ENCODE data around the gene STARD5. TPM values are rescaled to one million over a fixed set of nuclear protein-coding genes. Genes with fewer than 3 reads are reported as not detected.
A peak's percentile ranks its signal among the peaks of the same experiment; 100 is the strongest.

The STARD5 gene
- total and polyA plus RNA-seq, 9 of the 15 experiments (the other 6 are each of a cell fraction or from before 2014, with no cell fraction given) = 1.7 to 5.7 (median 2.2) TPM

DNA sequence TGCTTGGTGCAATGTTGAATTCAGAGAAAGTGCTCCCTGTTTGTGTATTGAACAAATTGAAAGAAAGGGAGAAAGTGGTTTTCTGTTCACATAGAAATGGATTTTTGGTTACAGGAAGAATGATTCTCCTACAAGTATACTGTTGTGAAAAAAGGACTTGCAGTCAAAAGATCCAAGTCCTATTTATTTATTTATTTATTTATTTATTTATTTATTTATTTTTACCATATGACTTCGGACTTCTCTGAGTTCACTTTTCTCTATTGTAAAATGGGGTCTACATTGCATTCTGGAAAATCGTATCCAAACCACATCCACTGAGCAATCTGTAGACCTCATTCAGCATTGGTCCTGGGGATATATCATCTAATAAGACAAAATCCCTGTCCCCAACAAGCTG lies 46.1 kb downstream of the STARD5 start:
- Histone ChIP-seq H3K9me1 (ENCODE audit: control insufficient read depth, insufficient read depth, low read length) (no peaks in the 10 kb centered on the region), H3K27me3 (ENCODE audit: control insufficient read depth in 2 of 2, insufficient read depth in 2 of 2, low read length in 2 of 2) (no peaks in the 10 kb centered on the region), H3K4me1 (replicated peaks in 1 of 2; ENCODE audit: control insufficient read depth in 2 of 2, insufficient read depth in 2 of 2, low read length in 2 of 2) (no peaks in the 10 kb centered on the region; a peak in 1 of 5 replicates), H3K9me3 (replicated peaks; ENCODE audit: control insufficient read depth, insufficient read depth, low read depth, low read length) (no peaks in the 10 kb centered on the region), H3K36me3 (ENCODE audit: control insufficient read depth, insufficient read depth, low read length) (no peaks in the 10 kb centered on the region), H4K20me1 (replicated peaks; ENCODE audit: control insufficient read depth, insufficient read depth, low read length) (no peaks in the 10 kb centered on the region), H3K79me2 (ENCODE audit: control insufficient read depth, insufficient read depth, low read length) (no peaks in the 10 kb centered on the region), H2AFZ (ENCODE audit: low read depth, low read length) (no peak overlapping the region), H3K27ac (ENCODE audit: extremely low read depth, low read depth, low read length) (no peak overlapping the region), H3K4me3 (no peak overlapping the region), H3K9ac (ENCODE audit: insufficient read depth in 1 of 2, low read depth in 2 of 2, low read length in 2 of 2) (no peak overlapping the region), H3K4me2 (ENCODE audit: insufficient read depth, low read length) (no peak overlapping the region)
- no peak for TF ChIP-seq ZNF324 (CRISPR knock-in tag; IDR thresholded peaks at IDR 0.05)
- no peak for TF ChIP-seq CEBPG (CRISPR knock-in tag; IDR thresholded peaks at IDR 0.05)
- TF ChIP-seq CEBPG (tag; conservative IDR thresholded peaks at IDR 0.05 in 1 of 2, IDR thresholded peaks at IDR 0.05 in 1 of 2) = no peak
- TF ChIP-seq RFX1 (IDR thresholded peaks at IDR 0.05) = no peak
- ATAC-seq = no peak
- BruUV-seq (replicated peaks) = no TSS peak
- ChIA-PET CTCF (ENCODE audit: low intra/inter-chr PET ratio) (no interaction called here), POLR2A (no interaction called here)
- in situ Hi-C loops (cut with MboI) = no loop called here
- intact Hi-C loops (cut with micrococcal nuclease) = loop anchor here (10.0 kb wide), 2 partner anchors 197 to 657 kb away; no protein-coding TSS in a partner anchor
- DNase-seq (ENCODE audit: extremely low read depth in 1 of 4, low spot score in 3 of 4) = no peak
- FAIRE-seq = no peak
- WGBS (ENCODE audit: insufficient coverage, low coverage, missing lambda C conversion rate) = 42% methylated on average over 2 of the region's 2 CpGs

GRCh38 chr15:81276967-81277366 lies 47.0 kb downstream of the STARD5 start:
- H3K9me1 ChIP-seq (ENCODE audit: control insufficient read depth, insufficient read depth, low read length) = no peaks in the 10 kb centered on the region
- CTCF ChIA-PET (ENCODE audit: low intra/inter-chr PET ratio) = no interaction called here
- H3K4me3 ChIP-seq = no peak overlapping the region
- TF ChIP-seq CBX3 (IDR thresholded peaks at IDR 0.05; ENCODE audit: borderline replicate concordance in 1 of 2, low read length in 2 of 2) (0 out of 3 replicates have a peak, but pooled peaks of 1 of the 2 experiments have one; percentile 22), U2AF1 (optimal IDR thresholded peaks at IDR 0.05; ENCODE audit: low read depth, low read length) (no peak)
- no peaks in the 10 kb centered on the region for H3K36me3 ChIP-seq (ENCODE audit: control insufficient read depth, insufficient read depth, low read length)
- H2AFZ ChIP-seq (ENCODE audit: low read depth, low read length) = no peak overlapping the region
- in situ Hi-C loops (cut with MboI) = no loop called here
- H3K9ac ChIP-seq (ENCODE audit: insufficient read depth in 1 of 2, low read depth in 2 of 2, low read length in 2 of 2) = no peak overlapping the region
- 40% methylated on average over 2 of the region's 2 CpGs for WGBS (ENCODE audit: insufficient coverage, low coverage, missing lambda C conversion rate)
- H3K27ac ChIP-seq (ENCODE audit: extremely low read depth, low read depth, low read length) = no peak overlapping the region
- H3K27me3 ChIP-seq (ENCODE audit: control insufficient read depth in 2 of 2, insufficient read depth in 2 of 2, low read length in 2 of 2) = no peaks in the 10 kb centered on the region
- POLR2A ChIA-PET = interaction anchor here (0.6 kb wide), 2 partner anchors 269 to 299 kb away, joined by 3 to 6 read pairs; no protein-coding TSS in a partner anchor
- FAIRE-seq = no peak
- DNase-seq (ENCODE audit: extremely low read depth in 1 of 4, low spot score in 3 of 4) = no peak
- no peaks in the 10 kb centered on the region for H3K79me2 ChIP-seq (ENCODE audit: control insufficient read depth, insufficient read depth, low read length)
- no peak overlapping the region for H3K4me2 ChIP-seq (ENCODE audit: insufficient read depth, low read length)
- no TSS peak for BruUV-seq (replicated peaks)
- H3K4me1 ChIP-seq (replicated peaks in 1 of 2; ENCODE audit: control insufficient read depth in 2 of 2, insufficient read depth in 2 of 2, low read length in 2 of 2) = no peaks in the 10 kb centered on the region; a peak in 1 of 5 replicates
- H4K20me1 ChIP-seq (replicated peaks; ENCODE audit: control insufficient read depth, insufficient read depth, low read length) = no peaks in the 10 kb centered on the region
- ATAC-seq = no peak
- no peaks in the 10 kb centered on the region for H3K9me3 ChIP-seq (replicated peaks; ENCODE audit: control insufficient read depth, insufficient read depth, low read depth, low read length)
- intact Hi-C loops (cut with micrococcal nuclease) = loop anchor here (10.0 kb wide), 2 partner anchors 198 to 658 kb away; no protein-coding TSS in a partner anchor
